ENCODE measurements around the gene CAMTA1. TPM values are rescaled to one million over a fixed set of nuclear protein-coding genes. Genes with fewer than 3 reads are reported as not detected.

CAMTA1 gene
- total RNA-seq, 1 donor from 2014 or later, result 160 TPM

- Histone ChIP-seq H3K4me1 (no peaks in the 10 kb centered on the region), H3K4me3 (no peak overlapping the region), H3K27me3 (ENCODE audit: low read depth) (peaks cover 16% of the 10 kb centered on the region), H3K27ac (replicated peaks) (no peak overlapping the region), H3K9me3 (replicated peaks) (peaks cover 16% of the 10 kb centered on the region), H3K36me3 (no peaks in the 10 kb centered on the region)
- intact Hi-C loops (cut with micrococcal nuclease), result no loop called here
- DNase-seq, result no peak
- TF ChIP-seq CTCF (IDR thresholded peaks at IDR 0.05; ENCODE audit: borderline replicate concordance), result no peak
These were observed 206.0 kb downstream of the CAMTA1 start for GRCh38 chr1:6991266-6991665.

- TF ChIP-seq CTCF (IDR thresholded peaks at IDR 0.05; ENCODE audit: borderline replicate concordance), result no peak
- intact Hi-C loops (cut with micrococcal nuclease), result no loop called here
- Histone ChIP-seq H3K27ac (replicated peaks) (no peak overlapping the region), H3K9me3 (replicated peaks) (peaks cover 16% of the 10 kb centered on the region), H3K36me3 (no peaks in the 10 kb centered on the region), H3K4me1 (no peaks in the 10 kb centered on the region), H3K4me3 (no peak overlapping the region), H3K27me3 (ENCODE audit: low read depth) (no peaks in the 10 kb centered on the region)
- DNase-seq, result no peak
These were observed 210.5 kb downstream of the CAMTA1 start for GRCh38 chr1:6995789-6996188.

GRCh38 chr1:6996371-6996770 is 211.1 kb downstream of the CAMTA1 start:
- H3K27ac ChIP-seq (replicated peaks), result no peak overlapping the region
- intact Hi-C loops (cut with micrococcal nuclease), result no loop called here
- H3K9me3 ChIP-seq (replicated peaks), result peaks cover 16% of the 10 kb centered on the region
- H3K36me3 ChIP-seq, result no peaks in the 10 kb centered on the region
- no peak for DNase-seq
- no peak overlapping the region for H3K4me3 ChIP-seq
- H3K4me1 ChIP-seq, result no peaks in the 10 kb centered on the region
- no peak for TF ChIP-seq CTCF (IDR thresholded peaks at IDR 0.05; ENCODE audit: borderline replicate concordance)
- no peaks in the 10 kb centered on the region for H3K27me3 ChIP-seq (ENCODE audit: low read depth)

- intact Hi-C loops (cut with micrococcal nuclease), result no loop called here
- TF ChIP-seq CTCF (IDR thresholded peaks at IDR 0.05; ENCODE audit: borderline replicate concordance), result no peak
These were observed 211.6 kb downstream of the CAMTA1 start for GRCh38 chr1:6996866-6997265.

GRCh38 chr1:6998267-6998666 is 213.0 kb downstream of the CAMTA1 start:
- peak; percentile 58 for TF ChIP-seq CTCF (IDR thresholded peaks at IDR 0.05; ENCODE audit: borderline replicate concordance)
- intact Hi-C loops (cut with micrococcal nuclease), result no loop called here
- DNase-seq, result peak; percentile 29
- Histone ChIP-seq H3K36me3 (no peaks in the 10 kb centered on the region), H3K9me3 (replicated peaks) (peaks cover 13% of the 10 kb centered on the region), H3K4me3 (no peak overlapping the region), H3K4me1 (no peaks in the 10 kb centered on the region), H3K27me3 (ENCODE audit: low read depth) (no peaks in the 10 kb centered on the region), H3K27ac (replicated peaks) (no peak overlapping the region)

More at GRCh38 chr1:6996866-6997265, 211.6 kb downstream of the CAMTA1 start:
- Histone ChIP-seq H3K27me3 (ENCODE audit: low read depth) (no peaks in the 10 kb centered on the region), H3K27ac (replicated peaks) (no peak overlapping the region), H3K9me3 (replicated peaks) (peaks cover 16% of the 10 kb centered on the region), H3K4me3 (no peak overlapping the region), H3K4me1 (no peaks in the 10 kb centered on the region), H3K36me3 (no peaks in the 10 kb centered on the region)
- no peak for DNase-seq

- Histone ChIP-seq H3K27ac (replicated peaks) (no peak overlapping the region), H3K36me3 (no peaks in the 10 kb centered on the region), H3K27me3 (ENCODE audit: low read depth) (no peaks in the 10 kb centered on the region), H3K4me3 (no peak overlapping the region), H3K4me1 (no peaks in the 10 kb centered on the region), H3K9me3 (replicated peaks) (no peaks in the 10 kb centered on the region)
- TF ChIP-seq CTCF (IDR thresholded peaks at IDR 0.05; ENCODE audit: borderline replicate concordance), result no peak
- intact Hi-C loops (cut with micrococcal nuclease), result no loop called here
- no peak for DNase-seq
These were observed 214.6 kb downstream of the CAMTA1 start for GRCh38 chr1:6999826-7000225.

Measured in left ventricle myocardium inferior (tissue), 1 donor.